Neural cell (in vitro differentiated cells): ENCODE measurements around the gene ITPRID2. TPM values are rescaled to one million over a fixed set of nuclear protein-coding genes. Genes with fewer than 3 reads are reported as not detected.

ENCODE experiments used
- H2AFZ ChIP-seq: fragments of 200-600, 300-800 bp; sonication (generic), shearing (Covaris generic); 2 replicates; pipeline ENCODE4 v1.6.0; 2014; ENCODE audit warnings: low read depth, mild to moderate bottlenecking, antibody characterized with exemption, low read length, moderate library complexity
- H3F3A ChIP-seq: fragments of 200-600 bp; shearing (Covaris generic); 2 replicates; pipeline ENCODE4 v1.6.1; 2016; ENCODE audit warnings: mild to moderate bottlenecking, moderate library complexity, mixed read lengths, antibody characterized with exemption, low read length; ENCODE audit not compliant: insufficient read depth, poor library complexity, severe bottlenecking
- H3K27ac ChIP-seq: fragments of 200-600, 300-800 bp; sonication (generic), shearing (Covaris generic); 2 replicates; pipeline ENCODE4 v1.5.1; 2014; ENCODE audit warnings: mild to moderate bottlenecking, low read length, moderate library complexity
- H3K27me3 ChIP-seq: fragments of 300-800, 200-600 bp; sonication (generic), shearing (Covaris generic); 2 replicates; pipeline ENCODE4 v1.6.0; 2014; ENCODE audit warnings: mild to moderate bottlenecking, low read depth, low read length, moderate library complexity; ENCODE audit not compliant: insufficient read depth
- H3K36me3 ChIP-seq: fragments of 300-800, 200-600 bp; sonication (generic), shearing (Covaris generic); 2 replicates; pipeline ENCODE4 v1.5.1; 2014; ENCODE audit warnings: mild to moderate bottlenecking, antibody characterized with exemption, low read length, moderate library complexity; ENCODE audit not compliant: insufficient read depth
- H3K4me2 ChIP-seq: fragments of 300-800, 200-600 bp; sonication (generic), shearing (Covaris generic); 2 replicates; pipeline ENCODE4 v1.6.0; 2014; ENCODE audit warnings: mild to moderate bottlenecking, low read length
- H3K4me3 ChIP-seq: fragments of 300-800, 200-600 bp; sonication (generic), shearing (Covaris generic); 2 replicates; pipeline ENCODE4 v1.5.1; 2014; ENCODE audit warnings: mild to moderate bottlenecking, low read length, moderate library complexity
- H3K79me2 ChIP-seq: fragments of 200-600 bp; shearing (Covaris generic); replicated peaks from 2 replicates; pipeline ENCODE4 v1.6.0; 2014; ENCODE audit warnings: mild to moderate bottlenecking, low read length, moderate library complexity; ENCODE audit not compliant: insufficient read depth
- H3K9ac ChIP-seq: fragments of 300-800, 200-600 bp; sonication (generic), shearing (Covaris generic); 2 replicates; pipeline ENCODE4 v1.6.1; 2016; ENCODE audit warnings: mild to moderate bottlenecking, low read length, mixed read lengths
- H3K9me2 ChIP-seq: fragments of 200-600 bp; shearing (Covaris generic); 2 replicates; pipeline ENCODE4 v1.6.1; 2016; ENCODE audit warnings: mild to moderate bottlenecking, low read length, mixed read lengths; ENCODE audit not compliant: insufficient read depth
- H3K9me3 ChIP-seq: fragments of 200-600, 300-800 bp; sonication (generic), shearing (Covaris generic); 2 replicates; pipeline ENCODE4 v1.6.1; 2016; ENCODE audit warnings: mild to moderate bottlenecking, mixed run types, low read length, moderate library complexity, mixed read lengths
- H4K20me1 ChIP-seq: fragments of 200-600 bp; shearing (Covaris generic); 2 replicates; pipeline ENCODE4 v1.6.1; 2016; ENCODE audit warnings: mild to moderate bottlenecking, mixed run types; ENCODE audit not compliant: insufficient read depth
- EP300 ChIP-seq: fragments of 450-650 bp; conservative IDR thresholded peaks from 2 replicates; pipeline ENCODE4 v1.6.1; 2014; ENCODE audit warnings: antibody characterized with exemption, mild to moderate bottlenecking, moderate library complexity; ENCODE audit not compliant: poor library complexity, severe bottlenecking
- EZH2 ChIP-seq: fragments of 200-600, 300-800 bp; shearing (Covaris generic), sonication (generic); IDR thresholded peaks from 2 replicates; pipeline ENCODE4 v1.6.1; 2014; ENCODE audit warnings: antibody characterized with exemption, low read length, borderline replicate concordance, mild to moderate bottlenecking; ENCODE audit not compliant: insufficient read depth, poor library complexity, severe bottlenecking
- MXI1 ChIP-seq: fragments of 450-650 bp; conservative IDR thresholded peaks from 2 replicates; pipeline ENCODE4 v1.6.1; 2014; ENCODE audit warnings: antibody characterized with exemption, mild to moderate bottlenecking; ENCODE audit not compliant: poor library complexity, severe bottlenecking
- POLR2AphosphoS5 ChIP-seq: IDR thresholded peaks from 2 replicates; pipeline ENCODE4 v1.6.1; 2012
- RAD21 ChIP-seq: fragments of 450-650 bp; conservative IDR thresholded peaks from 2 replicates; pipeline ENCODE4 v1.6.1; 2014; ENCODE audit warnings: antibody characterized with exemption, mild to moderate bottlenecking, moderate library complexity
- SMC3 ChIP-seq: fragments of 450-650 bp; conservative IDR thresholded peaks from 2 replicates; pipeline ENCODE4 v1.6.1; 2014; ENCODE audit warnings: antibody characterized with exemption, mild to moderate bottlenecking, moderate library complexity; ENCODE audit not compliant: poor library complexity
- TAF1 ChIP-seq: IDR thresholded peaks from 2 replicates; pipeline ENCODE4 v1.6.1; 2012; ENCODE audit warnings: low read depth
- polyA plus RNA-seq: library from polyadenylated mRNA; depleted of rRNA; stranded (reverse); fragments of >200 nt; gene quantifications from 2 replicates; pipeline ENCODE4 v1.2.3, GENCODE V29; 2014
- TF ChIP-seq, protein P1 (sequence below): IDR thresholded peaks from 2 replicates; pipeline ENCODE4 v1.6.1; 2012; ENCODE audit warnings: borderline replicate concordance
- TF ChIP-seq, protein P2 (sequence below): fragments of 450-650 bp; IDR thresholded peaks from 2 replicates; pipeline ENCODE4 v1.5.1; 2014; ENCODE audit warnings: antibody characterized with exemption, mild to moderate bottlenecking, moderate library complexity; ENCODE audit not compliant: poor library complexity, severe bottlenecking

The ITPRID2 gene
- polyA plus RNA-seq, 1 donor from 2014 or later: 42.0 TPM

DNA sequence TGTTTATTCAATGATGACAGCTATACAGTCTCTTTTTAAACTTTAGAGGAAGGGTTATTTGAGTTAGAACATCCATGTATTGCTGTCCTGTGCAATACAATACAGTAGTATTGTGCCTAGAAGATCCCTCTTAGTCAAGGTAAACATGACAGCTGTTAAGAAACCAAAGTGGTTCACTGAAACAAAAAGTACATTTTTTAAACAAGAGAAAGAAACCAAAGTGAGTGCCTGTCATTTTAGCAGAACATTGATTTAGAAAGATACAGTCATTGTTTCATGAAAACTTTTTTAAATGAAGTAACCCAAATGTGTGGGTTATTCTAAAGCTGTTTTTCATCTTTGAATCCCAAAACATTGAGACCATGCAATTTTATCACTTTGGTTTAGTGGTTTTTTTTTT is 15.5 kb downstream of the ITPRID2 start:
- no peak overlapping the region for H3K27ac ChIP-seq
- H3K79me2 ChIP-seq: no peaks in the 10 kb centered on the region
- TF ChIP-seq POLR2AphosphoS5: no peak
- TF ChIP-seq, protein P1, sequence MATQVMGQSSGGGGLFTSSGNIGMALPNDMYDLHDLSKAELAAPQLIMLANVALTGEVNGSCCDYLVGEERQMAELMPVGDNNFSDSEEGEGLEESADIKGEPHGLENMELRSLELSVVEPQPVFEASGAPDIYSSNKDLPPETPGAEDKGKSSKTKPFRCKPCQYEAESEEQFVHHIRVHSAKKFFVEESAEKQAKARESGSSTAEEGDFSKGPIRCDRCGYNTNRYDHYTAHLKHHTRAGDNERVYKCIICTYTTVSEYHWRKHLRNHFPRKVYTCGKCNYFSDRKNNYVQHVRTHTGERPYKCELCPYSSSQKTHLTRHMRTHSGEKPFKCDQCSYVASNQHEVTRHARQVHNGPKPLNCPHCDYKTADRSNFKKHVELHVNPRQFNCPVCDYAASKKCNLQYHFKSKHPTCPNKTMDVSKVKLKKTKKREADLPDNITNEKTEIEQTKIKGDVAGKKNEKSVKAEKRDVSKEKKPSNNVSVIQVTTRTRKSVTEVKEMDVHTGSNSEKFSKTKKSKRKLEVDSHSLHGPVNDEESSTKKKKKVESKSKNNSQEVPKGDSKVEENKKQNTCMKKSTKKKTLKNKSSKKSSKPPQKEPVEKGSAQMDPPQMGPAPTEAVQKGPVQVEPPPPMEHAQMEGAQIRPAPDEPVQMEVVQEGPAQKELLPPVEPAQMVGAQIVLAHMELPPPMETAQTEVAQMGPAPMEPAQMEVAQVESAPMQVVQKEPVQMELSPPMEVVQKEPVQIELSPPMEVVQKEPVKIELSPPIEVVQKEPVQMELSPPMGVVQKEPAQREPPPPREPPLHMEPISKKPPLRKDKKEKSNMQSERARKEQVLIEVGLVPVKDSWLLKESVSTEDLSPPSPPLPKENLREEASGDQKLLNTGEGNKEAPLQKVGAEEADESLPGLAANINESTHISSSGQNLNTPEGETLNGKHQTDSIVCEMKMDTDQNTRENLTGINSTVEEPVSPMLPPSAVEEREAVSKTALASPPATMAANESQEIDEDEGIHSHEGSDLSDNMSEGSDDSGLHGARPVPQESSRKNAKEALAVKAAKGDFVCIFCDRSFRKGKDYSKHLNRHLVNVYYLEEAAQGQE: no peak
- no peak for TF ChIP-seq SMC3
- no peak overlapping the region for H3K9ac ChIP-seq
- no peaks in the 10 kb centered on the region for H3K36me3 ChIP-seq
- no peaks in the 10 kb centered on the region for H4K20me1 ChIP-seq
- H3K9me3 ChIP-seq: no peaks in the 10 kb centered on the region
- no peak overlapping the region for H3K4me3 ChIP-seq
- H3K27me3 ChIP-seq: no peaks in the 10 kb centered on the region
- H2AFZ ChIP-seq: no peak overlapping the region
- H3K4me2 ChIP-seq: no peak overlapping the region
- no peaks in the 10 kb centered on the region for H3K9me2 ChIP-seq
- H3F3A ChIP-seq: no peaks in the 10 kb centered on the region

DNA sequence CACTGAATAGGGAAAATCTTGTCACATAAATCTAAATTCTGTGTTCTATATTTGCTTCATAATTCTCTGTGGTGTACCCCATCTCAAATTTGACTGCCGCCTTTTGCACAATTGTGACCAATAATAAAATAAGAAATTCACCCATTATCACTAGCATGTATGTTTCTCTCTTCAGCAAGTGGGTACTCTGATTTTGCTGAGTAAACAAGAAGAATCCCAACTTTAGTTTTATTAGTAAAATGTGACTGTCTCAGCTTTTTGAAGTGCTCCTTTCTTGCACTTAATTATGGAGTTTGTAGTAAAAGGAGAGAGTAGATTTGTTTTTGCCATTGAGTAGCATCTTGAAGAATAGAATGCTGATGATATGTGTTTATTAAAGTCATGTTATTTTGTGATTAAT is 16.1 kb downstream of the ITPRID2 start:
- Histone ChIP-seq H3K4me3 (no peak overlapping the region), H3K9me3 (no peaks in the 10 kb centered on the region), H3K9ac (no peak overlapping the region), H3K4me2 (no peak overlapping the region), H2AFZ (no peak overlapping the region), H3K79me2 (no peaks in the 10 kb centered on the region), H3K27me3 (no peaks in the 10 kb centered on the region), H3F3A (no peaks in the 10 kb centered on the region), H4K20me1 (no peaks in the 10 kb centered on the region), H3K36me3 (no peaks in the 10 kb centered on the region), H3K27ac (no peak overlapping the region), H3K9me2 (no peaks in the 10 kb centered on the region)
- TF ChIP-seq EP300 (no peak), RAD21 (no peak), MXI1 (no peak), EZH2 (no peak), SMC3 (no peak), TAF1 (no peak), POLR2AphosphoS5 (no peak)
- TF ChIP-seq, protein P2, sequence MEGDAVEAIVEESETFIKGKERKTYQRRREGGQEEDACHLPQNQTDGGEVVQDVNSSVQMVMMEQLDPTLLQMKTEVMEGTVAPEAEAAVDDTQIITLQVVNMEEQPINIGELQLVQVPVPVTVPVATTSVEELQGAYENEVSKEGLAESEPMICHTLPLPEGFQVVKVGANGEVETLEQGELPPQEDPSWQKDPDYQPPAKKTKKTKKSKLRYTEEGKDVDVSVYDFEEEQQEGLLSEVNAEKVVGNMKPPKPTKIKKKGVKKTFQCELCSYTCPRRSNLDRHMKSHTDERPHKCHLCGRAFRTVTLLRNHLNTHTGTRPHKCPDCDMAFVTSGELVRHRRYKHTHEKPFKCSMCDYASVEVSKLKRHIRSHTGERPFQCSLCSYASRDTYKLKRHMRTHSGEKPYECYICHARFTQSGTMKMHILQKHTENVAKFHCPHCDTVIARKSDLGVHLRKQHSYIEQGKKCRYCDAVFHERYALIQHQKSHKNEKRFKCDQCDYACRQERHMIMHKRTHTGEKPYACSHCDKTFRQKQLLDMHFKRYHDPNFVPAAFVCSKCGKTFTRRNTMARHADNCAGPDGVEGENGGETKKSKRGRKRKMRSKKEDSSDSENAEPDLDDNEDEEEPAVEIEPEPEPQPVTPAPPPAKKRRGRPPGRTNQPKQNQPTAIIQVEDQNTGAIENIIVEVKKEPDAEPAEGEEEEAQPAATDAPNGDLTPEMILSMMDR: no peak
- TF ChIP-seq, protein P1: no peak
